Measurements from ENCODE around the gene STYXL1. TPM values are rescaled to one million over a fixed set of nuclear protein-coding genes. Genes with fewer than 3 reads are reported as not detected.

Gene STYXL1, protein sequence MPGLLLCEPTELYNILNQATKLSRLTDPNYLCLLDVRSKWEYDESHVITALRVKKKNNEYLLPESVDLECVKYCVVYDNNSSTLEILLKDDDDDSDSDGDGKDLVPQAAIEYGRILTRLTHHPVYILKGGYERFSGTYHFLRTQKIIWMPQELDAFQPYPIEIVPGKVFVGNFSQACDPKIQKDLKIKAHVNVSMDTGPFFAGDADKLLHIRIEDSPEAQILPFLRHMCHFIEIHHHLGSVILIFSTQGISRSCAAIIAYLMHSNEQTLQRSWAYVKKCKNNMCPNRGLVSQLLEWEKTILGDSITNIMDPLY
- 35.0 and 50.8 TPM in 2 replicates for total RNA-seq

DNA sequence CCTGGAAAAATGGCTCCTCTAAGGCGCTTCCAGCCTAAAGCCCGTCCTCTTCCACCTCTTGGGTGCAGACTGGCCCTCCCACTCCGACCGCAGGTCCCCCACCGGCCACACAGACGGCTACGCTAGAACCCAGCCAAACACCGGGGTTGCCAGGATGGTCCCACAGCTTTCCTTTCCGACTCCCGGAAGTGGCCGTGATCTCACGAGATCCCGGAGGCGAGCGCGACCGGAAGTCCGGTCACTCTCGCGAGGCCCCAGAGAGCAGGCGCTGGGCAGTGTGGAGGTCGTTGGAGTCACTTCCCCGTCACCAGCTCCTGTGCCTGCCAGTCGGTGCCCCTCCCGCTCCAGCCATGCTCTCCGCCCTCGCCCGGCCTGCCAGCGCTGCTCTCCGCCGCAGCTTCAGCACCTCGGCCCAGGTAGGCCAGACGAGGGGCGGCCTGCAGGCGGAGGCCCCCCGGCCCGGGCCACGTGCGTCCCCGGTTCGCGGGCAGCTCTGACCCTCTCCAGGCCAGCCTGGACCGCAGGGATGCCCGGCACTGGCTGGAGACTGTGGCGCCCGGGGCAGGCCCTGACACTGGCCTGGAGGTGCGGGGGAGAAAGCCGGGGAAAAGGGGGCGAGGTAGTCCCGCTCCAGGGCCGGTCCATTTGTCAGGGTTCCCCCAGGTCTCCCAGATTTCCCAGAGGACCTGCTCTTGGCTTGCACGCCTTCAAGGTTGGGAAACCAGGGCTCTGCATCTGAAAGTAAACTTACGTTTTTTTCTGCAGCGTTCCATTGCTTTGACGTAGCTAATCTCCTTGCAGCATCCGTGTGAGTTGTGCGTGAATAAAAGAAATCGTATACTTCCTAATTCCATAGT is at the start of gene STYXL1, which contains the start of gene MDH2:
Gene STYXL1 (minus strand): TSS at position 190 of the 857 bp plus-strand sequence. CDS start 17,477 bp downstream, outside the sequence.
Gene MDH2 (plus strand): TSS at position 296 of the 857 bp plus-strand sequence. CDS start 55 bp downstream, at position 351.

DNA sequence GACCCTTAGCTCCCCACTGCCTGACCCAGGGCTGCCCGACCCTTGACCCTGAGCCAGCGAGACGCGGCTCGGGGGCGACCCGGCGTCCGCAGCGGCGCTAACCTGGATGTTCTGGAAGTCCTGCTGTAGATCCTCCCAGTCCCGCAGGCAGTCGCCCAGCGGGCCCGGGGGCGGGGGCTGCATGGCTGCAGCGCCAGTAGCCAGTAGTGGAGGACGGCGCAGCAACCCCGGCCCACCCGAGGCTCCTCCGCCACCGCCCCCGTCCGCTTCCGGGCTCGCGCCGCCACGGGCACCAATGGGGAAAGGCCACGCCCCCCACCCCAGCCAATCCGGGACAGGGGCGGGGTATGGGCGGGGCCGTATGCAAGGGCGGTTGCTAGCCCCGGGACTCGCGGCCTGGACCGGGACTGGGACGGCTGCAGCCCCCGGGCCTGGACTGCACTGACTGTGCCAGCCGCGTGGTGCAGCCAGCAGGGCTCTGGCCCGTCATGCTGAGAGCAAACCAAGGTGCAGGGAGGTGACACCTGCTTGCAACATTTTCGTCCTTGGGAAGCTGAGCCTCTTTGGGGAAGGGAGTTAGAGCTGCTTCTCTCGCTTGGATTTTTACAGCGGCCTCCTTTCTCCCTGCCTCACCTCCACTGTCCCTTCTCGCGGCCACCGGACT is 53.3 kb downstream of the STYXL1 start, which contains the start of gene TMEM120A:
Gene TMEM120A (minus strand): TSS at position 208 of the 664 bp plus-strand sequence. CDS start 25 bp downstream, at position 183.

Other genes starting within 250 kb of the STYXL1 start
- gene CCL24, start 234.2 kb downstream of the STYXL1 start, total RNA-seq: not detected in 2 replicates
- 15.1 and 23.6 TPM in 2 replicates for gene RHBDD2, start 169.0 kb downstream of the STYXL1 start, total RNA-seq
- gene POR, start 132.8 kb downstream of the STYXL1 start, total RNA-seq: 120 and 129 TPM in 2 replicates
- 14.5 and 27.3 TPM in 2 replicates for gene TMEM120A, start 53.4 kb downstream of the STYXL1 start, total RNA-seq
- gene MDH2, start 106 bp upstream of the STYXL1 start, total RNA-seq: 46.7 and 56.5 TPM in 2 replicates
- 0.21 and 0.24 TPM in 2 replicates for gene SRRM3, start 153.9 kb upstream of the STYXL1 start, total RNA-seq